Caco-2 (cell line): ENCODE measurements around the gene JUN. TPM values are rescaled to one million over a fixed set of nuclear protein-coding genes. Genes with fewer than 3 reads are reported as not detected.

Source experiments
- BruUV-seq: library from RNA; stranded (reverse); fragments of 400-500 nt; replicated peaks from 2 replicates; lab custom pipeline; 2021; lab: Mats Ljungman, UMichigan
- CTCF ChIA-PET: fragments of 300-600 bp; sonication (Branson Sonifier 250); formaldehyde crosslinking; loops from one replicate; lab custom pipeline; 2022; ENCODE audit warnings: antibody characterized with exemption; lab: Charles Lee
- POLR2A ChIA-PET: fragments of 300-600 bp; sonication (Branson Sonifier 250); formaldehyde crosslinking; loops from one replicate; lab custom pipeline; 2022; ENCODE audit warnings: antibody characterized with exemption; lab: Charles Lee
- DNase-seq, 2 experiments: peaks; one replicate each; pipeline versions ENCODE4 v3.0.0 to v3.0.0-alpha.2; 2020 to 2022
- H3K27me3 ChIP-seq: replicated peaks from 2 replicates; pipeline ENCODE4 v1.6.0; 2011; ENCODE audit warnings: low read length; ENCODE audit not compliant: control insufficient read depth, insufficient read depth
- H3K36me3 ChIP-seq: 2 replicates; pipeline ENCODE4 v1.5.1; 2011; ENCODE audit warnings: low read length; ENCODE audit not compliant: control insufficient read depth, insufficient read depth
- H3K4me1 ChIP-seq: fragments of 250-450 bp; sonication (Bioruptor Pico); 2 replicates; pipeline ENCODE4 v1.5.1; 2020; ENCODE audit warnings: mild to moderate bottlenecking
- H3K4me3 ChIP-seq: 2 replicates; pipeline ENCODE4 v1.5.1; 2011; ENCODE audit warnings: low read depth, mild to moderate bottlenecking, control low read depth, low read length
- H3K9me3 ChIP-seq: fragments of 250-450 bp; sonication (Bioruptor Pico); 2 replicates; pipeline ENCODE4 v1.5.1; 2020; ENCODE audit warnings: mild to moderate bottlenecking, moderate library complexity
- H3K27ac Mint-ChIP-seq: one replicate; pipeline ENCODE4 v1.8.0; 2022; ENCODE audit warnings: mixed read lengths; ENCODE audit not compliant: unreplicated experiment
- H3K27me3 Mint-ChIP-seq: one replicate; pipeline ENCODE4 v1.8.0; 2022; ENCODE audit warnings: mixed read lengths; ENCODE audit not compliant: insufficient read depth, unreplicated experiment
- H3K36me3 Mint-ChIP-seq: one replicate; pipeline ENCODE4 v1.8.0; 2022; ENCODE audit warnings: mild to moderate bottlenecking, mixed read lengths; ENCODE audit not compliant: insufficient read depth, unreplicated experiment
- H3K4me1 Mint-ChIP-seq: one replicate; pipeline ENCODE4 v1.8.0; 2022; ENCODE audit warnings: low read depth, mixed read lengths; ENCODE audit not compliant: unreplicated experiment
- H3K4me3 Mint-ChIP-seq: one replicate; pipeline ENCODE4 v1.8.0; 2022; ENCODE audit warnings: mild to moderate bottlenecking, moderate library complexity, mixed read lengths; ENCODE audit not compliant: unreplicated experiment
- H3K9me3 Mint-ChIP-seq: one replicate; pipeline ENCODE4 v1.8.0; 2022; ENCODE audit warnings: mixed read lengths; ENCODE audit not compliant: unreplicated experiment
- intact Hi-C: fragments of 100-400 bp; cut with micrococcal nuclease; formaldehyde crosslinking; loops from one replicate; pipeline ENCODE4 v1.10.0; 2022; ENCODE audit not compliant: unreplicated experiment
- total RNA-seq: library from RNA; stranded (reverse); gene quantifications from 2 replicates; pipeline ENCODE4 v1.2.3, GENCODE V29; 2022
- TF ChIP-seq, protein P1 (sequence below), 2 experiments: fragments of 200-600 bp in 1 of 2; IDR thresholded peaks; 1 replicate in 1 of 2; 2 replicates in 1 of 2; pipeline versions ENCODE4 v1.5.1 to v1.8.0; 2011 to 2022; ENCODE audit warnings: antibody characterized with exemption in 1 of 2, control low read depth in 1 of 2, inconsistent platforms in 1 of 2, low read depth in 1 of 2, low read length in 1 of 2, mild to moderate bottlenecking in 1 of 2, moderate library complexity in 1 of 2; ENCODE audit not compliant: insufficient read depth in 1 of 2, severe bottlenecking in 1 of 2, unreplicated experiment in 1 of 2

Gene JUN
- total RNA-seq, 1 experiment from 2014 or later: 25.7 TPM

DNA sequence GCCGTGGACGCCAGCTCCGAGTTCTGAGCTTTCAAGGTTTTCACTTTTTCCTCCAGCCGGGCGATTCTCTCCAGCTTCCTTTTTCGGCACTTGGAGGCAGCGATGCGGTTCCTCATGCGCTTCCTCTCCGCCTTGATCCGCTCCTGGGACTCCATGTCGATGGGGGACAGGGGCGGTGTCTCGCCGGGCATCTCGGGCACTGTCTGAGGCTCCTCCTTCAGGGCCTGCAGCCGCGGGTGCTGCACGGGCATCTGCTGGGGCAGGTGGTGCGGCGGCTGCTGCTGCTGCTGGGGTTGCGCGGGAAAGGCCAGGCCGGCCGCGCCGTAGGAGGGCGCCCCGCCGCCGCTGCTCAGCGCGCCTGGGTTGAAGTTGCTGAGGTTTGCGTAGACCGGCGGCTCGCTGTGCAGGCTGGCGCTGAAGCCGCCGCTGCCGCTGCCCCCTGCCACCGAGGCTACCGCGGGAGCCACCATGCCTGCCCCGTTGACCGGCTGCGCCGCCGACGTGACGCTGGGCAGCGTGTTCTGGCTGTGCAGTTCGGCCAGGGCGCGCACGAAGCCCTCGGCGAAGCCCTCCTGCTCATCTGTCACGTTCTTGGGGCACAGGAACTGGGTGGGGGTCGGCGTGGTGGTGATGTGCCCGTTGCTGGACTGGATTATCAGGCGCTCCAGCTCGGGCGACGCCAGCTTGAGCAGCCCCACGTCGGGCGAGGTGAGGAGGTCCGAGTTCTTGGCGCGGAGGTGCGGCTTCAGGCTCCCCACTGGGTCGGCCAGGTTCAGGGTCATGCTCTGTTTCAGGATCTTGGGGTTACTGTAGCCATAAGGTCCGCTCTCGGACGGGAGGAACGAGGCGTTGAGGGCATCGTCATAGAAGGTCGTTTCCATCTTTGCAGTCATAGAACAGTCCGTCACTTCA lies 1.4 kb downstream of the JUN start:
- Mint-ChIP-seq H3K4me1 (peaks cover 4% of the 10 kb centered on the region), H3K36me3 (peaks cover 65% of the 10 kb centered on the region), H3K9me3 (no peaks in the 10 kb centered on the region), H3K4me3 (peak overlapping the region; percentile 83), H3K27ac (peak overlapping the region; percentile 94), H3K27me3 (no peaks in the 10 kb centered on the region)
- ChIA-PET CTCF (no interaction called here), POLR2A (no interaction called here)
- Histone ChIP-seq H3K4me1 (peaks cover 5% of the 10 kb centered on the region; the same call in 1 of the 2 replicates), H3K36me3 (no peaks in the 10 kb centered on the region), H3K27me3 (no peaks in the 10 kb centered on the region), H3K4me3 (peak overlapping the region; percentile 70), H3K9me3 (no peaks in the 10 kb centered on the region)
- TF ChIP-seq, protein P1, sequence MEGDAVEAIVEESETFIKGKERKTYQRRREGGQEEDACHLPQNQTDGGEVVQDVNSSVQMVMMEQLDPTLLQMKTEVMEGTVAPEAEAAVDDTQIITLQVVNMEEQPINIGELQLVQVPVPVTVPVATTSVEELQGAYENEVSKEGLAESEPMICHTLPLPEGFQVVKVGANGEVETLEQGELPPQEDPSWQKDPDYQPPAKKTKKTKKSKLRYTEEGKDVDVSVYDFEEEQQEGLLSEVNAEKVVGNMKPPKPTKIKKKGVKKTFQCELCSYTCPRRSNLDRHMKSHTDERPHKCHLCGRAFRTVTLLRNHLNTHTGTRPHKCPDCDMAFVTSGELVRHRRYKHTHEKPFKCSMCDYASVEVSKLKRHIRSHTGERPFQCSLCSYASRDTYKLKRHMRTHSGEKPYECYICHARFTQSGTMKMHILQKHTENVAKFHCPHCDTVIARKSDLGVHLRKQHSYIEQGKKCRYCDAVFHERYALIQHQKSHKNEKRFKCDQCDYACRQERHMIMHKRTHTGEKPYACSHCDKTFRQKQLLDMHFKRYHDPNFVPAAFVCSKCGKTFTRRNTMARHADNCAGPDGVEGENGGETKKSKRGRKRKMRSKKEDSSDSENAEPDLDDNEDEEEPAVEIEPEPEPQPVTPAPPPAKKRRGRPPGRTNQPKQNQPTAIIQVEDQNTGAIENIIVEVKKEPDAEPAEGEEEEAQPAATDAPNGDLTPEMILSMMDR (IDR thresholded peaks at IDR 0.05; ENCODE audit: insufficient read depth in 1 of 2, low read depth in 1 of 2, low read length in 1 of 2, severe bottlenecking in 1 of 2, unreplicated experiment in 1 of 2): no peak
- intact Hi-C loops: loop anchor here (5.0 to 10.0 kb wide), 2 partner anchors 402 to 515 kb away; partner anchors contain the start of gene FGGY
- no TSS peak for BruUV-seq
- peak in 1 of 2 experiments; percentile 45 for DNase-seq

DNA sequence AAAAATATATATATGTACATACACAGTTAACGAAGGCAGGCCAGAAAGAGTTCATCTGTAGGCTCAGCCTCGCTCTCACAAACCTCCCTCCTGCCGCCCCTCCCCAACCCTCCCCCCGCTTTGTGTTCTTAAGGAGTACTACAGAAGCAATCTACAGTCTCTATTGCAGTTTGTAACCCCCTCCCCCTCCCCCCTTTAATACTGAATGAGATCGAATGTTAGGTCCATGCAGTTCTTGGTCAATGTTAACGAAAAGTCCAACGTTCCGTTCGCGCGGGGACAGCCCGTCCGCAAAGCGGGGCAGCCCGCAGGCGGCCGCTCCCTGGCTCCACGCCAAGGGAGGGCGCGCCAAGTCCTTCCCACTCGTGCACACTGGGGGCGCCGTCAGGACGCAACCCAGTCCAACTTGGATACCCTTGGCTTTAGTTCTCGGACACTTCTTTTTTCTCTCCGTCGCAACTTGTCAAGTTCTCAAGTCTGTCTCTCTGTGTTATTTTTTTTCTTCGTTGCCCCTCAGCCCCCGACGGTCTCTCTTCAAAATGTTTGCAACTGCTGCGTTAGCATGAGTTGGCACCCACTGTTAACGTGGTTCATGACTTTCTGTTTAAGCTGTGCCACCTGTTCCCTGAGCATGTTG lies 2.2 kb downstream of the JUN start:
- H3K36me3 ChIP-seq: no peaks in the 10 kb centered on the region
- no peaks in the 10 kb centered on the region for H3K9me3 ChIP-seq
- Mint-ChIP-seq H3K4me3 (peak overlapping the region; percentile 83), H3K27me3 (no peaks in the 10 kb centered on the region), H3K36me3 (peaks cover 65% of the 10 kb centered on the region), H3K9me3 (no peaks in the 10 kb centered on the region), H3K27ac (peak overlapping the region; percentile 51), H3K4me1 (no peaks in the 10 kb centered on the region)
- TF ChIP-seq, protein P1 (IDR thresholded peaks at IDR 0.05; ENCODE audit: insufficient read depth in 1 of 2, low read depth in 1 of 2, low read length in 1 of 2, severe bottlenecking in 1 of 2, unreplicated experiment in 1 of 2): peak in 1 of 2 experiments; percentile 17
- no TSS peak for BruUV-seq
- peaks cover 5% of the 10 kb centered on the region; the same call in 1 of the 2 replicates for H3K4me1 ChIP-seq
- no peaks in the 10 kb centered on the region for H3K27me3 ChIP-seq
- CTCF ChIA-PET: no interaction called here
- intact Hi-C loops: loop anchor here (5.0 to 10.0 kb wide), 2 partner anchors 403 to 516 kb away; partner anchors contain the start of gene FGGY
- H3K4me3 ChIP-seq: peak overlapping the region; percentile 70
- POLR2A ChIA-PET: no interaction called here
- DNase-seq: peak; percentile 37 to 49

DNA sequence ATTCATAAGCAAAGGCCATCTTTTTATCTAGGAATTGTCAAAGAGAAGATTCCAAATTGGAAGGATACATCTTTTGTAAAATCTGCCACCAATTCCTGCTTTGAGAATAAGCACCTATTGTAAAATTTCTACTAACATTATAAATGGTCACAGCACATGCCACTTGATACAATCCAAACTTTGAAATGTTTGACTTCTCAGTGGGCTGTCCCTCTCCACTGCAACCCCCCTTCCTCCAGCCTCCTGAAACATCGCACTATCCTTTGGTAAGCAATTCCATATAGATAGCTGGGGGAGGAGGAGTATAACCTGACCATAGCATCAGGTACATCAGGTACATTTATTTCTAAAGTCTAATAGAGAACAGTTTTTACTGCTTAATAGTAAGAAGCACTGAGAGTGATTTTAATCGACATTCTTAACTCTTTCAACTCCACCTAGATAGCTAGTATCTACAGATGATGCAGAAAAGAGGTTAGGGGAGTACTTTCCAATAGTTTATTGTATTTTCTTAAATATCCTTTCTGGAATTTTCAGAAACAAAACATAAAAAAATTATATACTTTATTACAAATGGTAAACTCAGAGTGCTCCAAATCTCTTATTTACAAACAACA lies 2.9 kb downstream of the JUN start:
- no peaks in the 10 kb centered on the region for H3K27me3 Mint-ChIP-seq
- no peak overlapping the region for H3K4me3 Mint-ChIP-seq
- ChIA-PET POLR2A (no interaction called here), CTCF (no interaction called here)
- peak in 1 of 2 experiments; percentile 8 for DNase-seq
- H3K27me3 ChIP-seq: no peaks in the 10 kb centered on the region
- BruUV-seq: no TSS peak
- H3K9me3 Mint-ChIP-seq: no peaks in the 10 kb centered on the region
- H3K4me3 ChIP-seq: no peak overlapping the region
- no peak overlapping the region for H3K27ac Mint-ChIP-seq
- TF ChIP-seq, protein P1 (IDR thresholded peaks at IDR 0.05; ENCODE audit: insufficient read depth in 1 of 2, low read depth in 1 of 2, low read length in 1 of 2, severe bottlenecking in 1 of 2, unreplicated experiment in 1 of 2): no peak
- intact Hi-C loops: loop anchor here (5.0 to 10.0 kb wide), 2 partner anchors 404 to 516 kb away; partner anchors contain the start of gene FGGY
- H3K36me3 ChIP-seq: no peaks in the 10 kb centered on the region
- no peaks in the 10 kb centered on the region for H3K4me1 Mint-ChIP-seq
- H3K4me1 ChIP-seq: peaks cover 5% of the 10 kb centered on the region; the same call in 1 of the 2 replicates
- peaks cover 65% of the 10 kb centered on the region for H3K36me3 Mint-ChIP-seq
- no peaks in the 10 kb centered on the region for H3K9me3 ChIP-seq
